ENCODE data around the gene ATF6B.
"Not testable (repeated sequence)": the region's sequence is repeated elsewhere in the genome, so short reads cannot be mapped to it uniquely, and the experiment has no call there.

ATF6B gene

DNA sequence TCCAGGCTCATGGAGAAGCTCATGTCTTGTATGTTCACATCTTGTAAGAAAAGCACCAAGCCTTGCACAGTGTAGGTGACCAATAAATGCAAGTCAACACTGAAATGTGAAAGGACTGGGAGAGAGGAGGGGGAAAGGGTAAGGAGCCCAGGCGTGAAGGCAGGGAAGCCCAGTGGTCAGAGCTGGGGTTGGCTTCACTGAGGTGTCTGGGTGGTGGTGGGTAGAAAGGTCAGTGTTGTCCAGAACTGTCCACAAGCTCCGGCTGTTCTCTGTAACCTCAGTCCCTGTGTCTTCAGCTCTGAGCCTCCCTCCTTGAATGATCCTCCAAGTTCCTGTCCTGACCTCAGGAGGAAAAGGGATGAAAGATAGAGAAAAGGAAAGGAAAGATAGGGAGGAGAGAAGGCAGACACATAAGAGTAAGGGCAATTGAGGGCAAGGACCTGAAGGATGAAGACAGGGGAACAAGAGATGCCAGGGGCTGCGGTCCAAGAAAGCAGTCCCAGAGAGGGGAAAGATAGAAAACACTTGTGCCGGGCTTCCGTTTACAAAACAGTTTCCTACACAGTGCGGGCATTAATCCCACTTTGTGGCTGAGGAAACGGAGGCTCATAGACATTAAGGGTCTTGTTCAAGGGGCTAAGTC, 16.5 kb downstream of the ATF6B start:
- no peaks in the 10 kb centered on the region for H3K9me3 Mint-ChIP-seq
- H3K4me1 Mint-ChIP-seq, result peaks cover 29 to 43% of the 10 kb centered on the region in 2 donors
- DNase-seq, result no peak
- H3K36me3 Mint-ChIP-seq, result peaks cover 25 to 47% of the 10 kb centered on the region in 2 donors
- peaks cover 26 to 30% of the 10 kb centered on the region in 2 donors for H3K27me3 Mint-ChIP-seq
- no peak overlapping the region for H3K27ac Mint-ChIP-seq
- no peak for ATAC-seq (replicated peaks)
- no peak overlapping the region for H3K4me3 Mint-ChIP-seq

DNA sequence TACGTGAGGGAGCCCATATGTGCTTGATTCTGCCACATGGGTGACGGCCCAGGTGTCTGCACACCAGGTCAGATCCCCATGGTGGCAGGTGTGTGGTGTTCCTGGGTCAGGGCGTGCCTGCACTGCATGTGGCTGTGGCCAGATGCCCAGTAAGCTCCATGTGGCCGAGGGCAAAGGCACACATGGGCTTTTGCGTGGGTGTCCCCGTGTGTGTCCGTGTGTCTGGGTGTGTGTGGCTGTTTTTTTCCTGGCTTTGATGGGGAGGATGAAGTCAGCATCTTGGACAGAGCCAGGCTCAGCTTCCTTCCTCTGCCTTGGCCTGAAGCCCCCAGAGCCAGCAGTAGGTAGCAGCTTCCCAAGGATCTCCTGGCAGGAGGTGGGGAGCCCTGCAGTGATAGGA, 17.4 kb downstream of the ATF6B start:
- peaks cover 16 to 38% of the 10 kb centered on the region in 2 donors for H3K36me3 Mint-ChIP-seq
- no peaks in the 10 kb centered on the region for H3K9me3 Mint-ChIP-seq
- no peak for DNase-seq
- peaks cover 35 to 36% of the 10 kb centered on the region in 2 donors for H3K27me3 Mint-ChIP-seq
- no peak overlapping the region for H3K27ac Mint-ChIP-seq
- no peak for ATAC-seq (replicated peaks)
- H3K4me1 Mint-ChIP-seq, result peaks cover 25 to 37% of the 10 kb centered on the region in 2 donors
- no peak overlapping the region for H3K4me3 Mint-ChIP-seq

DNA sequence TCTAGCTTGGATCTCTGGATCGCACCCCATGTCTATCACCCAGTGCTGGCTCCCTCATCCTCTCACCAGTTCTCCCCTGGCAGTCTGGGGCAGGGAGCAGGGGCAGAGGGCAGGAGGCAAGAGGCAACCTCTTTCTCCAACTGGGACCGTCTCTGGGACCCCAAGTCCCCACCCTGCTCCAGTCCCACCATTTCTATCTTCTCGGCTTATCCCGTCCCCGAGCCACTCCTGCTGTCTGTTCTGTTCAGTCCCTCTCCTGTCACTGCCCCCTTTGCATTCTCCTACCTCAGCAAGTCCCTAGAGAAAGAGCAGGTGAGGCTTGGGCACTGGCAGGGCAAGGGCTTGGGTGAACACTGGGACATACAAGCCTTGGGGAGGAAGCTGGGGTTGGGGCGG, 18.3 kb downstream of the ATF6B start:
- Mint-ChIP-seq H3K36me3 (peaks cover 8 to 30% of the 10 kb centered on the region in 2 donors), H3K4me3 (no peak overlapping the region), H3K27me3 (peaks cover 41 to 44% of the 10 kb centered on the region in 2 donors), H3K27ac (no peak overlapping the region), H3K9me3 (peaks cover 0 to 4% of the 10 kb centered on the region in 2 donors), H3K4me1 (peaks cover 23 to 36% of the 10 kb centered on the region in 2 donors)
- DNase-seq (no peak), ATAC-seq (replicated peaks) (no peak)

DNA sequence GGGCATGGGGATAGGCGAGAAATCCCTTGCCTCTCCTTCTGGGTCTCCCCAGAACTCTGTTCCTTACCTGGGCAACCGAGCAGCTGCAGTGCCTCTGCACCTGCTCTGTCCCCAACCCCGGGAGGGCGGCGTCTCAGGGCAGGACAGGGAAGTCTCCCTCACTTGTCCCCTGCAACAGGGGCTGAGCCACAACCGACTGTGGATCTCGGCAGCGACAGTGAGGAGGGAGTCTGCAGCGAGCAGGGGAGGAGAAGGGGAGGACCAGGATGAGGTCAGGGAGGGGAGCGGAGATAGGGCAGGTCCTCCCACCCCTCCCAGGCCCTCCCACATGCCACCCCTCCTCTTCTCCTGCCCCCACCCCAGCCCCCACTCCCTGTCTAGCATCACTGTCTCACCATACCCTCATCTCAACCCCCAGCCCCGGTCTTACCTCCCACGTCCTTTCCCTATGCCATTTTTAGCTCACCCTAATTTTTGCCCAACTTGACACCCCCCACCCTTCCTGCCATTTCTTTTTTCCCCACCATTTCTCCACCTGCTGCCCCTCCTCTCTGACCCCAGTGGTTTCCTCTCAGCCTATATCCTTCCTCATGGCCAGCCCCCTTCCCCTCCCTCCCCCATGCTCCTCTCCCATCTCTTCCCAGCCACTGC, 18.8 kb downstream of the ATF6B start, which contains the start of gene TNXB:
Gene TNXB (minus strand): TSS at position 225 of the 651 bp plus-strand sequence. CDS start 11,140 bp downstream, outside the sequence.
- peak; percentile 38 to 40 for ATAC-seq (replicated peaks)
- Mint-ChIP-seq H3K4me3 (peak within 1 kb of the TSS in 1 of 2 donors; percentile 4), H3K9me3 (peaks cover 0 to 4% of the 10 kb centered on the region in 2 donors), H3K27me3 (peaks cover 46 to 49% of the 10 kb centered on the region in 2 donors), H3K36me3 (peaks cover 6 to 28% of the 10 kb centered on the region in 2 donors), H3K4me1 (peaks cover 22 to 36% of the 10 kb centered on the region in 2 donors), H3K27ac (no peak within 1 kb of the TSS)
- DNase-seq, result no peak

DNA sequence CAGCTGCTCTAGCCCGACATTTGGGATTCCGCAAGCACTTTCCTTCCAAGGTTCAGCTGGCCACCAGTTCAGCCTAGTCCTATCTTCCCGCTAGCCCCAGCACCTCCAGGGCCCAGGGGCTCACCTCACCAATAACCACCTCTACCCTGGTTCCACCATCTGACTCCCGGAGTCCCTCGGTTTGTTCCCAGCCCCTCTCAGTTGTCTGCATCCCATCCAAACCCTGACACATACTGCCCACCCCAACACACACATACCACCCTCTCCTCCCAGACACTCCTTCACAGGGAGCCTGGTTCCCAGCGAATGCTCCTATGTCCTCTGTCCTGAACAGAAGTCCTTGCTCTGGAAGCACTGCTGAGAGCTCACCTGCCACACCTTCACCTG, 19.3 kb downstream of the ATF6B start:
- peaks cover 0 to 4% of the 10 kb centered on the region in 2 donors for H3K9me3 Mint-ChIP-seq
- H3K27ac Mint-ChIP-seq, result no peak overlapping the region
- H3K27me3 Mint-ChIP-seq, result peaks cover 49 to 54% of the 10 kb centered on the region in 2 donors
- H3K36me3 Mint-ChIP-seq, result peaks cover 6 to 27% of the 10 kb centered on the region in 2 donors
- no peak overlapping the region for H3K4me3 Mint-ChIP-seq
- DNase-seq, result no peak
- peaks cover 22 to 36% of the 10 kb centered on the region in 2 donors for H3K4me1 Mint-ChIP-seq
- peak; percentile 6 to 15 for ATAC-seq (replicated peaks)

DNA sequence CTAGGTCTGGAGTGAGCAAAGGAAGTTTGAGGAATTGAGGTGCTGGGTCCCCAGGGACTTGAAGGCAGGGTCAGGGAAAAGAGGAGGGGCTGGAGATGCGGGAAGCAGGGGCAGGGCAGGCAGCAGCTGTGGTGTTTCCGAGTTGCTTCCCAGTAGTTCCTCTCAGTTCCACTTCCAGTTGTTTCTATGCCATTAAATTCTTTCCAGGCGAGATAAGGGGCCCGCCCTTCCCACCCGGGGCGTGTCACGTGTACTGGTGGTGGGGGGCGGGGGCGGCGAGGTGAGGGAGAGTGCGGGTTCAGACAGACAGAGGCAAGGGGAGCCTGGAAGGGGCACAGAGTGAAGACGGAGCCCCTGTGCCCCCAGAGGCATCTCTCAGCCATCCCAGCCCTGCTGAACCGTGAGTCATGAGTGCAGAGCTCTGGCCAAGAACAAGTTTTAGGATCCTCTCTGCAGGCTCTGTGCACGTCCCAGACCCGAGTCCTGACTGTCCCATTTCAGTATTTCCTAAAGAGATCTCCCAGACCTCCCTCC, 19.9 kb downstream of the ATF6B start:
- Mint-ChIP-seq H3K9me3 (peaks cover 0 to 4% of the 10 kb centered on the region in 2 donors), H3K36me3 (peaks cover 8 to 22% of the 10 kb centered on the region in 2 donors), H3K27me3 (peaks cover 54 to 60% of the 10 kb centered on the region in 2 donors), H3K4me1 (peaks cover 22 to 31% of the 10 kb centered on the region in 2 donors), H3K27ac (no peak overlapping the region), H3K4me3 (no peak overlapping the region)
- ATAC-seq (replicated peaks), result peak in 1 of 2 donors; percentile 31
- DNase-seq, result no peak

DNA sequence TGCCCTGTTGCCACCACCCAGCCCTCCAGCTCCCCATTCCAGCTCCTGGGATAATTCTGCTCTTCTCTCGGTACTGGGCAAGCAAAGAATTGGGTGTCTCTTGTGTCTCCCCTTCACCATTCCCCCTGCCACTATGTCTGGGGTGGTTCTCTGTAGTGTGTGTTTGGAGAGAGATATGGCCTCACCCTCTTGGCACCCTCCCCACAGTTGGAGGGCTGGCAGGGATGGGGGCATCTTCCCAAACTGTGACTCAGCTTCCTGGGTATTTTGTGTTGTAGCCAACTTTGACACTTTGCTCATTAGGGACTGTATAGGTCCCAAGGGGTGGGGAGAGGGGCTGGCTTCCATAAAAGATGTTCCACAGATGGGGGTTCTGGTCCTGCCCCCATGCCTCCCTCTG, 20.6 kb downstream of the ATF6B start:
- H3K27ac Mint-ChIP-seq, result no peak overlapping the region
- peaks cover 17 to 27% of the 10 kb centered on the region in 2 donors for H3K4me1 Mint-ChIP-seq
- no peak overlapping the region for H3K4me3 Mint-ChIP-seq
- peaks cover 7 to 14% of the 10 kb centered on the region in 2 donors for H3K36me3 Mint-ChIP-seq
- no peak for DNase-seq
- H3K9me3 Mint-ChIP-seq, result peaks cover 0 to 4% of the 10 kb centered on the region in 2 donors
- no peak for ATAC-seq (replicated peaks)
- peaks cover 54 to 60% of the 10 kb centered on the region in 2 donors for H3K27me3 Mint-ChIP-seq

DNA sequence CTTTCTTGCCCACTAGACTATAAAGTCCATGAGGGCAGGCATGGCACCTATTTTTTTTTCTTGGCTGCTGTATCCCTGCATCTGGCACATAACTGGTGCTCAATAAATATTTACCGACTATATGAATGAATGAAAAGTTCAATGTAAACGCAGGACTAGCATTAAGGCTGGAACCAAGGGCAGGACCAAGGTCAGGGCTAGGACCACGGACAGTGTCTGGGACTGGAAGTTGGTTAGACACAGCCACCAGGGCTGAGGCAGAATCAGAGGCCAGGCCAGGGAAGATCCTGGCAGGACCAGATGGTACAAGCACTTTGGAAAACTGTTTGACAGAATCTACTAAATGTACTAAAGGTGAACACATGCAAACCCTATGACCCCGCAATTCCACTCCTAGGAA, 22.6 kb downstream of the ATF6B start:
- Mint-ChIP-seq H3K27me3 (peaks cover 54 to 63% of the 10 kb centered on the region in 2 donors), H3K9me3 (peaks cover 0 to 4% of the 10 kb centered on the region in 2 donors), H3K4me1 (peaks cover 17 to 27% of the 10 kb centered on the region in 2 donors), H3K4me3 (no peak overlapping the region), H3K36me3 (peaks cover 0 to 2% of the 10 kb centered on the region in 2 donors), H3K27ac (no peak overlapping the region)
- ATAC-seq (replicated peaks) (no peak), DNase-seq (no peak)

DNA sequence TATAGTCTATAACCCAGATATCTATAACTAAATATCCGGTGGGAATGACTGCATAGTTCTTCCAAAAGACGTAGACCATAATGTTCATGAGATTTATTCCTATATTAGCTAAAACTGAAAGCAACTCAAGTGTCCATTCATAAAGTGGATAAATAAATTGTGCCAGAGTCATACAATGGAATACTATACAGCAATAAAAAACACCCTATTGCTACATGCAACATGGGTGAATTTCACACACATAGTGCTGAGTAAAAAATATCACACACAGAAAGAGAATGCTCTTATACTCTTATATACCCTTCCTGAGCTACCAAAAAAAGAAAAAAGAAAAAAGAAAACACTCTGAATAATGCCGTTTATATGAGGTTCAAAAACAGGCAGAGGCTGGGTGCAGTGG, 25.8 kb downstream of the ATF6B start:
- ATAC-seq (replicated peaks) (no peak), DNase-seq (no peak)
- peaks cover 0 to 4% of the 10 kb centered on the region in 2 donors for H3K9me3 Mint-ChIP-seq
- H3K36me3 Mint-ChIP-seq, result peaks cover 0 to 2% of the 10 kb centered on the region in 2 donors
- H3K27ac Mint-ChIP-seq, result no peak overlapping the region
- H3K4me3 Mint-ChIP-seq, result no peak overlapping the region
- peaks cover 54 to 74% of the 10 kb centered on the region in 2 donors for H3K27me3 Mint-ChIP-seq
- no peaks in the 10 kb centered on the region for H3K4me1 Mint-ChIP-seq

DNA sequence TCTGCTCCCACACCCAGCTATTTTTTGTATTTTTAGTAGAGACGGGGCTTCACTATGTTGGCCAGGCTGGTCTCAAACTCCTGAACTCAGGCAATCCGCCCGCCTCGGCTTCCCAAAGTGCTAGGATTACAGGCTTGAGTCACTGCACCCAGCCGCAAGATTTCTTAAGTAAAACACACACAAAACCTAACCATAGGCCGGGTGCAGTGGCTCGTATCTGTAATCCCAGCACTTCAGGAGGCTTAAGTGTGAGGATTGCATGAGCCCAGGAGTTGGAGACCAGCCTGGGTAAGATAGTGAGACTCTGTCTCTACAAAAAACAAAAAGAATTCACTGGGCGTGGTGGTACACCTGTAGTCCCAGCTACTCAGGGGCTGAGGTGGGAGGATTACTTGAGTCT, 27.8 kb downstream of the ATF6B start:
- H3K27me3 Mint-ChIP-seq, result peaks cover 59 to 74% of the 10 kb centered on the region in 2 donors
- not testable (repeated sequence) for ATAC-seq (replicated peaks); H3K27ac Mint-ChIP-seq; H3K36me3 Mint-ChIP-seq; H3K4me3 Mint-ChIP-seq; DNase-seq; H3K9me3 Mint-ChIP-seq
- H3K4me1 Mint-ChIP-seq, result peaks cover 4 to 15% of the 10 kb centered on the region in 2 donors

DNA sequence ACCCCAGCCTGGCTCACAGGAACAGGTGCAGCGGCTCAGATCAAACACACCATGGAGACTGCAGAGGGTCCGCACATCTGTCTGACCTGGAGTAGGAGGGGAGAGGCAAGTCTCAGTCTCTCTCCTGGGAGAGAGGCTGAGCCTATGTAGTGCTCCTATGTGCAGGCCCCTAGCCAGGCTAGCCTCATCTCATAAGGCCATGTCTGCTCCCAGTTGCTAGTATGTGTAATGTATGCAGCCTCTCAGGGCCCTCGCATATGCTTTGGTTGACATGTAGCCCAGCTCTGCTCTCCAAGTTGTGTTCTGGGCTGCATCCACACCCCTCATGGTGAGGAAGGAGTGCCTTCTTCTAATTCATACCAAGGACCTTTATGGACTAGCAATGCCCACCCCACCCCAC, 30.7 kb downstream of the ATF6B start:
- Mint-ChIP-seq H3K9me3 (no peaks in the 10 kb centered on the region), H3K4me3 (no peak overlapping the region), H3K36me3 (no peaks in the 10 kb centered on the region), H3K27ac (no peak overlapping the region), H3K4me1 (peaks cover 4 to 15% of the 10 kb centered on the region in 2 donors), H3K27me3 (peaks cover 43 to 75% of the 10 kb centered on the region in 2 donors)
- ATAC-seq (replicated peaks) (no peak), DNase-seq (no peak)

DNA sequence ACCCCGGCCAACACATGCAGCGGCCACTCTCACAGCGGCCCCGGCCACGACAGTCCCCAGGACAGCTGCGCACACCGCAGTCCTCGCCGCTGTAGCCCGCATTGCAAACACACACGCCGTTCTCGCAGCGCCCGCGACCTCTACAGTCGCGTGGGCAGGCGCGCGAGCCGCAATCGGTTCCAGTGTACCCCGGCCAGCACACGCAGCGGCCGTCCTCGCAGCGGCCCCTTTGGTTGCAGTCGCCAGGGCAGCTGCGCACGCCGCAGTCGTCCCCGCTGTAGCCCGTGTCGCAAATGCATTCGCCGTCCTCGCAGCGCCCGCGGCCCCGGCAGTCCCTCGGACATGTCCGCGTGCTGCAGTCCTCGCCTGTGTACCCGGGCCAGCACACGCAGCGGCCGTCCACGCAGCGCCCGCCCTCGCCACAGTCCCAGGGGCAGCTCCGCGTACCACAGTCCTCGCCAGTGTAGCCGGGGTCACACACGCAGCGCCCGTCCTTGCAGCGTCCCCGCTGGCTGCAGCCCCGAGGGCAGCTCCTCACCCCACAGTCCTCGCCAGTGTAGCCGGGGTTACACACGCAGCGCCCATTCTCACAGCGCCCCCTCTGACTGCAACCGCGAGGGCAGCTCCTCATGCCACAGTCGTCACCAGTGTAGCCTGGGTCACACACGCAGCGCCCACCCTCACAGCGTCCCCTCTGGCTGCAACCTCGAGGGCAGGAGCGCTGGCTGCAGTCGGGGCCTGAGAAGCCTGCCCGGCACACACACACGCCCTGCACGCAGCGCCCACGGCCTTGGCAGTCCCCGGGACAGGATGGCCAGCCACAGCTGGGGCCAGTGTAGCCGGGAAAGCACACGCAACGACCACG, 31.4 kb downstream of the ATF6B start:
- Mint-ChIP-seq H3K4me3 (peak overlapping the region in 1 of 2 donors; percentile 16), H3K4me1 (peaks cover 4 to 15% of the 10 kb centered on the region in 2 donors), H3K27me3 (peaks cover 43 to 81% of the 10 kb centered on the region in 2 donors), H3K27ac (no peak overlapping the region), H3K36me3 (no peaks in the 10 kb centered on the region), H3K9me3 (no peaks in the 10 kb centered on the region)
- DNase-seq, result no peak
- ATAC-seq (replicated peaks), result peak; percentile 24 to 33

DNA sequence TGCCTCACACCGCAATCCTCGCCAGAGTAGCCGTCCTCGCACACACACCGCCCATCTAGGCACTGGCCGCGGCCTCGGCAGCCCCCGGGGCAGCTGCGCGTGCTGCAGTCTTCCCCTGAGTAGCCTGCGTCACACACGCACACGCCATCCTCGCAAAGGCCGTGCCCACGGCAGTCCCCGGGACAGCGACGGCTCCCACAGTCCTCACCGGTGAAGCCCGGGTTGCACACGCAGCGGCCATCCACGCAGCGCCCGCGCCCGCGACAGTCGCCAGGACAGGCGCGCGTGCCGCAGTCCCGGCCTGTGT, 32.0 kb downstream of the ATF6B start:
- Mint-ChIP-seq H3K4me3 (no peak overlapping the region), H3K27me3 (peaks cover 43 to 83% of the 10 kb centered on the region in 2 donors), H3K9me3 (no peaks in the 10 kb centered on the region), H3K36me3 (no peaks in the 10 kb centered on the region), H3K27ac (no peak overlapping the region), H3K4me1 (peaks cover 4 to 15% of the 10 kb centered on the region in 2 donors)
- peak; percentile 19 to 24 for ATAC-seq (replicated peaks)
- DNase-seq, result no peak
